K562 (cell line): ENCODE measurements around the gene SCARF2. TPM values are rescaled to one million over a fixed set of nuclear protein-coding genes. Genes with fewer than 3 reads are reported as not detected.
A peak's percentile ranks its signal among the peaks of the same experiment; 100 is the strongest.

Experiments used
- ATAC-seq: fragments of 200-7000 bp; cut with Tn5 transposase; 3 replicates; pipeline ENCODE4 v1.9.1; 2020; ENCODE audit warnings: moderate library complexity
- BruUV-seq: library from RNA; stranded (reverse); fragments of 400-500 nt; replicated peaks from 2 replicates; lab custom pipeline; 2021; lab: Mats Ljungman, UMichigan
- CTCF ChIA-PET: fragments of 300-600 bp; formaldehyde crosslinking; extraction: SDS; loops from one replicate; lab custom pipeline; 2021; ENCODE audit warnings: low intra/inter-chr PET ratio; lab: Yijun Ruan, JAX
- POLR2A ChIA-PET: fragments of 300-600, 350-650 bp; sonication (Branson Sonifier 250); formaldehyde crosslinking; extraction: SDS; loops from one replicate; lab custom pipeline; 2021; ENCODE audit warnings: antibody characterized with exemption, inconsistent platforms; lab: Yijun Ruan, JAX
- DNase-seq, 4 experiments: peaks; one replicate each; pipeline versions ENCODE4 v3.0.0 to v3.0.0-alpha.2; 2011 to 2018; ENCODE audit warnings: low spot score in 3 of 4, mixed read lengths in 3 of 4; ENCODE audit errors: extremely low read depth in 1 of 4
- FAIRE-seq: peaks from 2 replicates; lab custom pipeline; 2011; peaks lifted over from hg19 to GRCh38; lab: Jason Lieb, UNC
- H2AFZ ChIP-seq: 2 replicates; pipeline ENCODE4 v1.6.0; 2011; ENCODE audit warnings: low read depth, low read length, control low read depth, inconsistent platforms
- H3K27ac ChIP-seq: fragments of 200-600 bp; 3 replicates; pipeline ENCODE4 v1.8.0; 2011; ENCODE audit warnings: low read depth, mild to moderate bottlenecking, control low read depth, inconsistent platforms, low read length, moderate library complexity, mixed read lengths; ENCODE audit errors: extremely low read depth
- H3K27me3 ChIP-seq, 2 experiments: fragments of 300-600 bp in 1 of 2; 2 replicates in 1 of 2; 3 replicates in 1 of 2; pipeline versions ENCODE4 v1.6.0 to v1.8.0; 2011; ENCODE audit warnings: inconsistent platforms in 2 of 2, low read length in 2 of 2, mild to moderate bottlenecking in 1 of 2, mixed read lengths in 1 of 2, moderate library complexity in 1 of 2; ENCODE audit not compliant: control insufficient read depth in 2 of 2, insufficient read depth in 2 of 2
- H3K36me3 ChIP-seq: fragments of 300-600 bp; 3 replicates; pipeline ENCODE4 v1.8.0; 2011; ENCODE audit warnings: mild to moderate bottlenecking, low read length, inconsistent platforms; ENCODE audit not compliant: control insufficient read depth, insufficient read depth
- H3K4me1 ChIP-seq, 2 experiments: fragments of 200-600 bp in 1 of 2; replicated peaks in 1 of 2; 2 replicates in 1 of 2; 3 replicates in 1 of 2; pipeline versions ENCODE4 v1.5.1 to v1.8.0; 2011; ENCODE audit warnings: inconsistent platforms in 2 of 2, low read length in 2 of 2, mild to moderate bottlenecking in 1 of 2, mixed read lengths in 1 of 2, moderate library complexity in 1 of 2; ENCODE audit not compliant: control insufficient read depth in 2 of 2, insufficient read depth in 2 of 2
- H3K4me2 ChIP-seq: 2 replicates; pipeline ENCODE4 v1.6.1; 2011; ENCODE audit warnings: low read length, control low read depth, inconsistent platforms, mixed read lengths; ENCODE audit not compliant: insufficient read depth
- H3K4me3 ChIP-seq: fragments of 200-600 bp; sonication (generic), shearing (Covaris generic); 2 replicates; pipeline ENCODE4 v1.5.1; 2016; ENCODE audit warnings: control low read depth, inconsistent platforms
- H3K79me2 ChIP-seq: fragments of 200-600 bp; 3 replicates; pipeline ENCODE4 v1.8.0; 2011; ENCODE audit warnings: low read length, inconsistent platforms; ENCODE audit not compliant: control insufficient read depth, insufficient read depth
- H3K9ac ChIP-seq, 2 experiments: 2 replicates each; pipeline versions ENCODE4 v1.6.0 to v1.6.1; 2011; ENCODE audit warnings: low read depth in 2 of 2, low read length in 2 of 2, control low read depth in 1 of 2, inconsistent platforms in 1 of 2, mild to moderate bottlenecking in 1 of 2, mixed read lengths in 1 of 2; ENCODE audit not compliant: insufficient read depth in 1 of 2
- H3K9me1 ChIP-seq: one replicate; pipeline ENCODE4 v1.6.0; 2011; ENCODE audit warnings: inconsistent platforms, mild to moderate bottlenecking, low read length, moderate library complexity; ENCODE audit not compliant: control insufficient read depth, insufficient read depth
- H3K9me3 ChIP-seq: replicated peaks from 2 replicates; pipeline ENCODE4 v1.5.1; 2011; ENCODE audit warnings: low read depth, low read length, inconsistent platforms; ENCODE audit not compliant: control insufficient read depth, insufficient read depth
- H4K20me1 ChIP-seq: replicated peaks from 2 replicates; pipeline ENCODE4 v1.6.1; 2011; ENCODE audit warnings: low read length, inconsistent platforms, mixed read lengths; ENCODE audit not compliant: control insufficient read depth, insufficient read depth
- ATF3 ChIP-seq, 2 experiments: fragments of 450-650 bp in 1 of 2; sonication (generic) in 1 of 2; formaldehyde crosslinking in 1 of 2; IDR thresholded peaks in 1 of 2; conservative IDR thresholded peaks in 1 of 2; 2 replicates each; pipeline versions ENCODE4 v1.6.1 to v1.8.1; 2016 to 2023; ENCODE audit warnings: mild to moderate bottlenecking in 2 of 2, moderate library complexity in 2 of 2, inconsistent platforms in 1 of 2, missing genetic modification reagents in 1 of 2
- CTBP1 ChIP-seq: fragments of 450-650 bp; IDR thresholded peaks from 2 replicates; pipeline ENCODE4 v1.6.1; 2016; ENCODE audit warnings: borderline replicate concordance
- ELF1 ChIP-seq: fragments of 200-800 bp; sonication (Bioruptor generic); IDR thresholded peaks from 2 replicates; pipeline ENCODE4 v1.6.1; 2016; ENCODE audit warnings: missing genetic modification characterization, missing compliant biosample characterization
- FOXA1 ChIP-seq: fragments of 450-650 bp; IDR thresholded peaks from 2 replicates; pipeline ENCODE4 v1.6.1; 2016; ENCODE audit warnings: mild to moderate bottlenecking, borderline replicate concordance
- JUND ChIP-seq, 2 experiments: IDR thresholded peaks; 2 replicates in 1 of 2; 3 replicates in 1 of 2; pipeline ENCODE4 v1.6.1; 2011; ENCODE audit warnings: borderline replicate concordance in 2 of 2, low read depth in 2 of 2, low read length in 2 of 2, improper control_type of control experiment in 1 of 2, missing biosample characterization in 1 of 2, missing genetic modification characterization in 1 of 2, missing genetic modification reagents in 1 of 2
- MAZ ChIP-seq, 2 experiments: fragments of 450-650 bp in 1 of 2; sonication (generic) in 1 of 2; formaldehyde crosslinking; IDR thresholded peaks in 1 of 2; conservative IDR thresholded peaks in 1 of 2; 2 replicates each; pipeline versions ENCODE4 v1.4.0 to v1.5.0; 2020; ENCODE audit warnings: mild to moderate bottlenecking in 1 of 2, missing genetic modification reagents in 1 of 2
- MCM2 ChIP-seq: fragments of 450-650 bp; IDR thresholded peaks from 2 replicates; pipeline ENCODE4 v1.6.1; 2017; ENCODE audit warnings: low read depth, mild to moderate bottlenecking
- POLR2H ChIP-seq: IDR thresholded peaks from 2 replicates; pipeline ENCODE4 v1.6.1; 2016; ENCODE audit warnings: missing genetic modification characterization, low read depth, mild to moderate bottlenecking, control low read depth, missing compliant biosample characterization, moderate library complexity
- SMAD1 ChIP-seq: fragments of 150-350 bp; IDR thresholded peaks from 2 replicates; pipeline ENCODE4 v1.6.1; 2014; ENCODE audit warnings: low read length, low read depth; ENCODE audit not compliant: partially characterized antibody
- TCF3 ChIP-seq: sonication (generic); formaldehyde crosslinking; IDR thresholded peaks from 2 replicates; pipeline ENCODE4 v1.4.0; 2020; ENCODE audit warnings: mild to moderate bottlenecking, missing genetic modification reagents
- ZBTB17 ChIP-seq: fragments of 450-650 bp; formaldehyde crosslinking; IDR thresholded peaks from 2 replicates; pipeline ENCODE4 v1.4.0; 2020; ENCODE audit warnings: mild to moderate bottlenecking
- ZNF133 ChIP-seq: fragments of 250-450 bp; sonication (Bioruptor Pico); IDR thresholded peaks from 2 replicates; pipeline ENCODE4 v1.4.0; 2020; ENCODE audit warnings: mild to moderate bottlenecking
- ZNF165 ChIP-seq: fragments of 250-450 bp; sonication (Bioruptor Pico); IDR thresholded peaks from 2 replicates; pipeline ENCODE4 v1.4.0; 2020; ENCODE audit warnings: borderline replicate concordance
- ZNF224 ChIP-seq: sonication (generic); formaldehyde crosslinking; IDR thresholded peaks from 2 replicates; pipeline ENCODE4 v1.8.0; 2022; ENCODE audit warnings: mild to moderate bottlenecking, missing genetic modification reagents
- ZNF232 ChIP-seq: sonication (generic); formaldehyde crosslinking; IDR thresholded peaks from 2 replicates; pipeline ENCODE4 v1.8.0; 2022; ENCODE audit warnings: mild to moderate bottlenecking, missing genetic modification reagents
- ZNF277 ChIP-seq: fragments of 250-450 bp; sonication (Bioruptor Pico); IDR thresholded peaks from 2 replicates; pipeline ENCODE4 v1.8.0; 2022; ENCODE audit warnings: inconsistent platforms, mild to moderate bottlenecking, moderate library complexity, borderline replicate concordance
- ZNF76 ChIP-seq: fragments of 250-450 bp; sonication (Bioruptor Pico); IDR thresholded peaks from 2 replicates; pipeline ENCODE4 v1.4.0; 2020; ENCODE audit warnings: mild to moderate bottlenecking, moderate library complexity, borderline replicate concordance
- WGBS: fragments of 100-300 bp; shearing (Covaris generic); methylation state at CpG from one replicate; pipeline ENCODE4 v1.1.6; 2016; ENCODE audit warnings: low coverage, mixed read lengths; ENCODE audit not compliant: insufficient coverage; ENCODE audit errors: missing lambda C conversion rate; 5-methylcytosine and 5-hydroxymethylcytosine counted together
- in situ Hi-C: fragments of 300-500 bp; cut with MboI; formaldehyde crosslinking; loops from 4 replicates; pipeline ENCODE4 v1.15.0; 2018; ENCODE audit warnings: inconsistent platforms, mixed read lengths
- intact Hi-C: fragments of 100-400 bp; cut with micrococcal nuclease; formaldehyde crosslinking; loops from 2 replicates; pipeline ENCODE4 v1.14.2; 2022
- polyA plus RNA-seq, 8 experiments: library from polyadenylated mRNA; depleted of rRNA in 4 of 8; stranded (reverse) in 5 of 8; unstranded in 3 of 8; fragments of >200 nt; fragmentation: Nextera tagmentation in 2 of 8; fragmentation: Illumina TruSeq in 1 of 8; extraction: Ambion mirVana in 2 of 8; extraction: Trizol in 1 of 8; gene quantifications; 2 replicates each; pipeline versions ENCODE4 v1.2.1 to v1.2.3, GENCODE V29; 2011 to 2014; ENCODE audit warnings: inconsistent platforms in 1 of 8, missing spikeins in 1 of 8
- total RNA-seq, 7 experiments: library from RNA; depleted of rRNA in 6 of 7; stranded (reverse); fragments of >200 nt in 6 of 7; fragmentation: Illumina TruSeq in 2 of 7; extraction: Trizol in 2 of 7; gene quantifications; 2 replicates each; pipeline versions ENCODE4 v1.2.1 to v1.2.3, GENCODE V29; 2011 to 2021; ENCODE audit warnings: low replicate concordance in 1 of 7

Gene SCARF2
- total and polyA plus RNA-seq, 9 of the 15 experiments (the other 6 are each of a cell fraction or from before 2014, with no cell fraction given), result 0.06 to 0.32 (median 0.21) TPM; not detected in 5

GRCh38 chr22:20400606-20401375 is 36.8 kb downstream of the SCARF2 start:
- in situ Hi-C loops, result loop anchor here (25.0 kb wide), 2 partner anchors 287 to 1863 kb away; partner anchors contain the start of gene TMEM191B
- TF ChIP-seq ZNF277 (peak; percentile 59; the same call in 1 of the 2 replicates), ELF1 (tag) (no peak), ZNF76 (CRISPR knock-in tag) (0 out of 2 replicates have a peak, but pooled peaks have one; percentile 14), POLR2H (tag) (no peak), SMAD1 (no peak), JUND (IDR thresholded peaks at IDR 0.05; ENCODE audit: borderline replicate concordance, low read depth, low read length) (no peak), JUND (tag; IDR thresholded peaks at IDR 0.05; ENCODE audit: borderline replicate concordance, low read depth, low read length) (no peak), TCF3 (CRISPR knock-in tag) (no peak), FOXA1 (no peak), ZNF224 (CRISPR knock-in tag) (no peak), MAZ (CRISPR knock-in tag; conservative IDR thresholded peaks at IDR 0.05 in 1 of 2, IDR thresholded peaks at IDR 0.05 in 1 of 2) (0 out of 4 replicates have a peak, but pooled peaks of 1 of the 2 experiments have one; percentile 24), ZNF232 (CRISPR knock-in tag) (no peak), MCM2 (no peak), ZNF165 (CRISPR knock-in tag) (0 out of 2 replicates have a peak, but pooled peaks have one; percentile 12), ZBTB17 (CRISPR knock-in tag) (no peak), ZNF133 (CRISPR knock-in tag) (0 out of 2 replicates have a peak, but pooled peaks have one; percentile 49), ATF3 (IDR thresholded peaks at IDR 0.05) (no peak), ATF3 (CRISPR knock-in tag; conservative IDR thresholded peaks at IDR 0.05) (0 out of 2 replicates have a peak, but pooled peaks have one; percentile 24), CTBP1 (no peak)

More at GRCh38 chr22:20400606-20401375, 36.8 kb downstream of the SCARF2 start:
- no peak overlapping the region for H2AFZ ChIP-seq
- H3K4me1 ChIP-seq, result peaks cover 0 to 1% of the 10 kb centered on the region in 2 experiments; a peak in 2 of 5 replicates
- FAIRE-seq, result no peak
- H3K9me3 ChIP-seq, result no peaks in the 10 kb centered on the region
- DNase-seq, result peak in 3 of 4 experiments; percentile 28 to 45 (median 41)
- no peak for ATAC-seq
- H3K9ac ChIP-seq, result peak overlapping the region in 1 of 2 experiments; percentile 39; a peak in 2 of 4 replicates
- no peaks in the 10 kb centered on the region for H3K27me3 ChIP-seq
- POLR2A ChIA-PET, result interaction anchor here (0.6 to 2.6 kb wide), 2 partner anchors 11 to 252 kb away, joined by 3 to 12 read pairs; no protein-coding TSS in a partner anchor
- no TSS peak for BruUV-seq
- CTCF ChIA-PET, result no interaction called here
- H3K79me2 ChIP-seq, result no peaks in the 10 kb centered on the region
- H3K36me3 ChIP-seq, result peaks cover 49% of the 10 kb centered on the region; the same call in 2 of the 3 replicates
- 0 out of 2 replicates have a peak, but pooled peaks cover 6% of the 10 kb centered on the region for H4K20me1 ChIP-seq
- H3K27ac ChIP-seq, result no peak overlapping the region
- H3K4me3 ChIP-seq, result no peak overlapping the region
- 73% methylated on average over 15 of the region's 15 CpGs for WGBS
- H3K4me2 ChIP-seq, result no peak overlapping the region
- intact Hi-C loops, result no loop called here
- H3K9me1 ChIP-seq, result peaks cover 8% of the 10 kb centered on the region
